IMR-90 (cell line): ENCODE data around the gene ISX. TPM values are rescaled to one million over a fixed set of nuclear protein-coding genes. Genes with fewer than 3 reads are reported as not detected.

Experiments used
- ATAC-seq: fragments of 200-7000 bp; cut with Tn5 transposase; 2 replicates; pipeline ENCODE4 v1.9.1; 2020; ENCODE audit warnings: low read depth, mild to moderate bottlenecking, moderate library complexity
- BruUV-seq: library from RNA; stranded (reverse); fragments of 400-500 nt; replicated peaks from 2 replicates; lab custom pipeline; 2021; lab: Mats Ljungman, UMichigan
- CTCF ChIA-PET: fragments of 300-600 bp; formaldehyde crosslinking; extraction: SDS; loops from one replicate; lab custom pipeline; 2021; ENCODE audit warnings: antibody characterized with exemption; lab: Yijun Ruan, JAX
- POLR2A ChIA-PET: fragments of 300-600 bp; sonication (Branson Sonifier 250); formaldehyde crosslinking; loops from one replicate; lab custom pipeline; 2022; ENCODE audit warnings: antibody characterized with exemption; ENCODE audit not compliant: unreplicated experiment; lab: Charles Lee
- DNase-seq: peaks from one replicate; pipeline ENCODE4 v3.0.0; 2013
- H2AFZ ChIP-seq: replicated peaks from 2 replicates; pipeline ENCODE3; 2013; ENCODE audit warnings: low read length, mild to moderate bottlenecking; ENCODE audit not compliant: poor library complexity
- H2AK5ac ChIP-seq: 2 replicates; pipeline ENCODE4 v1.6.1; 2013; ENCODE audit warnings: low read depth, low read length, inconsistent platforms
- H2AK9ac ChIP-seq: replicated peaks from 2 replicates; pipeline ENCODE3; 2013; ENCODE audit warnings: mild to moderate bottlenecking, low read depth, low read length, moderate library complexity; ENCODE audit not compliant: poor library complexity
- H2BK120ac ChIP-seq: 2 replicates; pipeline ENCODE4 v1.6.1; 2013; ENCODE audit warnings: low read depth, low read length, inconsistent platforms
- H2BK15ac ChIP-seq: 3 replicates; pipeline ENCODE4 v1.6.1; 2013; ENCODE audit warnings: low read depth, low read length, inconsistent platforms
- H2BK20ac ChIP-seq: 2 replicates; pipeline ENCODE4 v1.6.1; 2013; ENCODE audit warnings: low read depth, mild to moderate bottlenecking, inconsistent platforms, low read length, moderate library complexity
- H2BK5ac ChIP-seq: 2 replicates; pipeline ENCODE4 v1.6.1; 2013; ENCODE audit warnings: mild to moderate bottlenecking, low read depth, low read length, inconsistent platforms; ENCODE audit not compliant: poor library complexity, severe bottlenecking
- H3K14ac ChIP-seq: replicated peaks from 2 replicates; pipeline ENCODE4 v1.6.1; 2013; ENCODE audit warnings: low read depth, low read length, inconsistent platforms
- H3K18ac ChIP-seq: 2 replicates; pipeline ENCODE4 v1.6.1; 2013; ENCODE audit warnings: low read depth, low read length, control low read depth
- H3K23ac ChIP-seq: 2 replicates; pipeline ENCODE4 v1.6.1; 2013; ENCODE audit warnings: low read depth, low read length, inconsistent platforms
- H3K27ac ChIP-seq: 2 replicates; pipeline ENCODE4 v1.5.1; 2013; ENCODE audit warnings: mild to moderate bottlenecking, control low read depth, low read length; ENCODE audit not compliant: insufficient read depth
- H3K27me3 ChIP-seq: 2 replicates; pipeline ENCODE4 v1.6.1; 2013; ENCODE audit warnings: low read length; ENCODE audit not compliant: control insufficient read depth, insufficient read depth
- H3K36me3 ChIP-seq: 2 replicates; pipeline ENCODE4 v1.6.1; 2013; ENCODE audit warnings: low read length, mixed read lengths; ENCODE audit not compliant: control insufficient read depth, insufficient read depth
- H3K4ac ChIP-seq: 2 replicates; pipeline ENCODE4 v1.6.1; 2013; ENCODE audit warnings: low read depth, low read length, inconsistent platforms
- H3K4me1 ChIP-seq: 2 replicates; pipeline ENCODE4 v1.6.1; 2013; ENCODE audit warnings: low read length, mixed read lengths; ENCODE audit not compliant: control insufficient read depth, insufficient read depth
- H3K4me2 ChIP-seq: 2 replicates; pipeline ENCODE4 v1.6.1; 2013; ENCODE audit warnings: low read depth, mild to moderate bottlenecking, control low read depth, low read length, moderate library complexity
- H3K4me3 ChIP-seq: 2 replicates; pipeline ENCODE4 v1.5.1; 2013; ENCODE audit warnings: low read depth, mild to moderate bottlenecking, control low read depth, low read length, moderate library complexity; ENCODE audit not compliant: insufficient read depth
- H3K56ac ChIP-seq: 2 replicates; pipeline ENCODE4 v1.6.1; 2013; ENCODE audit warnings: low read length, inconsistent platforms; ENCODE audit not compliant: insufficient read depth; ENCODE audit errors: extremely low read depth
- H3K79me1 ChIP-seq, 2 experiments: 2 replicates each; pipeline ENCODE4 v1.6.1; 2013; ENCODE audit warnings: low read length in 2 of 2, inconsistent platforms in 1 of 2, low read depth in 1 of 2
- H3K9ac ChIP-seq: 2 replicates; pipeline ENCODE4 v1.6.1; 2013; ENCODE audit warnings: low read depth, low read length, control low read depth
- H3K9me1 ChIP-seq: 2 replicates; pipeline ENCODE4 v1.6.1; 2013; ENCODE audit warnings: low read length, inconsistent platforms; ENCODE audit not compliant: insufficient read depth
- H3K9me3 ChIP-seq: 2 replicates; pipeline ENCODE4 v1.6.1; 2013; ENCODE audit warnings: low read length; ENCODE audit not compliant: control insufficient read depth, insufficient read depth
- H4K20me1 ChIP-seq: 2 replicates; pipeline ENCODE4 v1.6.1; 2013; ENCODE audit warnings: low read length, inconsistent platforms; ENCODE audit not compliant: insufficient read depth
- H4K5ac ChIP-seq: 2 replicates; pipeline ENCODE4 v1.6.1; 2013; ENCODE audit warnings: mild to moderate bottlenecking, low read depth, low read length, control low read depth
- H4K8ac ChIP-seq, 2 experiments: 2 replicates each; pipeline ENCODE4 v1.6.1; 2013; ENCODE audit warnings: low read depth in 2 of 2, low read length in 2 of 2, control low read depth in 1 of 2, inconsistent platforms in 1 of 2
- H4K91ac ChIP-seq: 2 replicates; pipeline ENCODE4 v1.6.1; 2013; ENCODE audit warnings: low read depth, low read length, inconsistent platforms; ENCODE audit not compliant: insufficient read depth
- CEBPB ChIP-seq: IDR thresholded peaks from 2 replicates; pipeline ENCODE4 v1.6.1; 2012; ENCODE audit warnings: low read depth, low read length, improper control_type of control experiment
- CHD1 ChIP-seq: IDR thresholded peaks from 2 replicates; pipeline ENCODE4 v1.6.1; 2012; ENCODE audit warnings: low read depth, low read length, improper control_type of control experiment
- CTCF ChIP-seq: conservative IDR thresholded peaks from 2 replicates; pipeline ENCODE4 v1.5.1; 2012; ENCODE audit warnings: mild to moderate bottlenecking, low read depth, low read length, improper control_type of control experiment
- FOS ChIP-seq: fragments of 150-350 bp; IDR thresholded peaks from 2 replicates; pipeline ENCODE4 v1.6.1; 2016; ENCODE audit warnings: low read depth, low read length
- MAFK ChIP-seq: IDR thresholded peaks from 2 replicates; pipeline ENCODE4 v1.6.1; 2012; ENCODE audit warnings: low read depth, low read length, improper control_type of control experiment
- MXI1 ChIP-seq: IDR thresholded peaks from 2 replicates; pipeline ENCODE4 v1.6.1; 2012; ENCODE audit warnings: low read depth, mild to moderate bottlenecking, low read length, moderate library complexity, borderline replicate concordance
- NFE2L2 ChIP-seq: fragments of 150-350 bp; IDR thresholded peaks from 2 replicates; pipeline ENCODE4 v1.6.1; 2016; ENCODE audit warnings: low read depth, mild to moderate bottlenecking, low read length
- POLR2A ChIP-seq: IDR thresholded peaks from 2 replicates; pipeline ENCODE4 v1.6.1; 2012; ENCODE audit warnings: mild to moderate bottlenecking, low read depth, low read length
- RAD21 ChIP-seq: IDR thresholded peaks from 2 replicates; pipeline ENCODE4 v1.6.1; 2012; ENCODE audit warnings: low read length, improper control_type of control experiment
- RCOR1 ChIP-seq: IDR thresholded peaks from 2 replicates; pipeline ENCODE4 v1.6.1; 2012; ENCODE audit warnings: mild to moderate bottlenecking, low read length, improper control_type of control experiment; ENCODE audit not compliant: insufficient replicate concordance
- RFX5 ChIP-seq: IDR thresholded peaks from 2 replicates; pipeline ENCODE4 v1.8.0; 2012; ENCODE audit warnings: low read depth, mild to moderate bottlenecking, low read length, moderate library complexity
- SMC3 ChIP-seq: fragments of 150-350 bp; IDR thresholded peaks from 2 replicates; pipeline ENCODE4 v1.6.1; 2016; ENCODE audit warnings: low read depth, mild to moderate bottlenecking, antibody characterized with exemption, low read length, moderate library complexity
- WGBS, 2 experiments: methylation state at CpG; one replicate each; pipeline versions ENCODE4 v1.1.5 to v1.1.7; 2013; ENCODE audit warnings: missing lambda C conversion rate in 2 of 2; ENCODE audit not compliant: insufficient read length in 1 of 2; ENCODE audit errors: extremely low coverage in 2 of 2; 5-methylcytosine and 5-hydroxymethylcytosine counted together
- dilution Hi-C: fragments of 300-500 bp; cut with HindIII; formaldehyde crosslinking; loops from one replicate; pipeline ENCODE4 v1.14.3; 2018; ENCODE audit warnings: low sequenced_read_pairs; ENCODE audit not compliant: unreplicated experiment
- in situ Hi-C: fragments of 300-500 bp; cut with MboI; formaldehyde crosslinking; loops from 3 replicates; pipeline ENCODE4 v1.14.3; 2019; ENCODE audit warnings: low sequenced_read_pairs, inconsistent platforms, mixed read lengths
- intact Hi-C: fragments of 100-400 bp; cut with micrococcal nuclease; formaldehyde crosslinking; loops from 2 replicates; pipeline ENCODE4 v1.10.0; 2022
- polyA plus RNA-seq, 3 experiments: library from polyadenylated mRNA; depleted of rRNA; stranded (reverse); fragments of >200 nt; gene quantifications; 2 replicates each; pipeline ENCODE4 v1.2.3, GENCODE V29; 2012; ENCODE audit warnings: low replicate concordance in 1 of 3
- total RNA-seq: library from RNA; depleted of rRNA; stranded (reverse); fragments of >200 nt; gene quantifications from 2 replicates; pipeline ENCODE4 v1.2.3, GENCODE V29; 2012
- TF ChIP-seq, protein P1 (sequence below): fragments of 150-350 bp; IDR thresholded peaks from 2 replicates; pipeline ENCODE4 v1.6.1; 2016; ENCODE audit warnings: low read depth, mild to moderate bottlenecking, low read length, moderate library complexity, borderline replicate concordance
- TF ChIP-seq, protein P2 (sequence below): fragments of 150-350 bp; IDR thresholded peaks from 2 replicates; pipeline ENCODE4 v1.6.1; 2017; ENCODE audit warnings: mild to moderate bottlenecking, antibody characterized with exemption, low read length, low read depth

ISX gene
- total and polyA plus RNA-seq, 2 of the 4 experiments (the other 2 are of a cell fraction): not detected

DNA sequence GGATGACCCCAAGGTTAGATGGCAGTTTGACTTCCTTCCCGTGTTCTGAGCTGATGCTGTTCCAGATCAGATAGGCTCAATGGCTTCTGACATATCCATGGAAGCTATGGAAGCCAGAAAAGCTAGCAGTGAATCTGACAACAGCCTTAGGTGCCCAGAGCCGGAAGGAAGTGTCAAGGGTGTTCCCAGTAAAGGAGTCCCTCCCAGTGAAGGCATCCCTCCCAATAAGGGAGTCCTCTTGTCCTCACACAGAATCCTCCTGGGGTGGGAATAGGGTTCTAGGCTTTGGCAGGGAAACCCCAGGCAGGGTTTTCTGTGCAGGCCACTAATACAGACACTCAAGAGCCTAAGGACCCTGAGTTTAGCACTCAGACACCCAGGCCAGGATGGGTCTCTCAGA, 47.0 kb upstream of the ISX start:
- H2AK9ac ChIP-seq: no peak overlapping the region
- intact Hi-C loops: no loop called here
- TF ChIP-seq CTCF (no peak), NFE2L2 (no peak), SMC3 (no peak), RAD21 (no peak), POLR2A (no peak), MAFK (no peak), FOS (no peak), RFX5 (no peak), RCOR1 (no peak), CEBPB (no peak), CHD1 (no peak), MXI1 (no peak)
- TF ChIP-seq, protein P1, sequence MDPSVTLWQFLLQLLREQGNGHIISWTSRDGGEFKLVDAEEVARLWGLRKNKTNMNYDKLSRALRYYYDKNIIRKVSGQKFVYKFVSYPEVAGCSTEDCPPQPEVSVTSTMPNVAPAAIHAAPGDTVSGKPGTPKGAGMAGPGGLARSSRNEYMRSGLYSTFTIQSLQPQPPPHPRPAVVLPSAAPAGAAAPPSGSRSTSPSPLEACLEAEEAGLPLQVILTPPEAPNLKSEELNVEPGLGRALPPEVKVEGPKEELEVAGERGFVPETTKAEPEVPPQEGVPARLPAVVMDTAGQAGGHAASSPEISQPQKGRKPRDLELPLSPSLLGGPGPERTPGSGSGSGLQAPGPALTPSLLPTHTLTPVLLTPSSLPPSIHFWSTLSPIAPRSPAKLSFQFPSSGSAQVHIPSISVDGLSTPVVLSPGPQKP: no peak
- TF ChIP-seq, protein P2, sequence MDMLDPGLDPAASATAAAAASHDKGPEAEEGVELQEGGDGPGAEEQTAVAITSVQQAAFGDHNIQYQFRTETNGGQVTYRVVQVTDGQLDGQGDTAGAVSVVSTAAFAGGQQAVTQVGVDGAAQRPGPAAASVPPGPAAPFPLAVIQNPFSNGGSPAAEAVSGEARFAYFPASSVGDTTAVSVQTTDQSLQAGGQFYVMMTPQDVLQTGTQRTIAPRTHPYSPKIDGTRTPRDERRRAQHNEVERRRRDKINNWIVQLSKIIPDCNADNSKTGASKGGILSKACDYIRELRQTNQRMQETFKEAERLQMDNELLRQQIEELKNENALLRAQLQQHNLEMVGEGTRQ: no peak
- H3K4me1 ChIP-seq: no peaks in the 10 kb centered on the region
- no peak for DNase-seq
- in situ Hi-C loops: loop anchor here (25.0 kb wide), 1 partner anchor 1507 kb away; no protein-coding TSS in a partner anchor
- no peak overlapping the region for H3K23ac ChIP-seq
- H2BK5ac ChIP-seq: no peak overlapping the region
- no peak overlapping the region for H2BK15ac ChIP-seq
- H3K9me1 ChIP-seq: no peaks in the 10 kb centered on the region
- ChIA-PET POLR2A (no interaction called here), CTCF (no interaction called here)
- no peak overlapping the region for H4K91ac ChIP-seq
- no peaks in the 10 kb centered on the region for H4K20me1 ChIP-seq
- peaks cover 18% of the 10 kb centered on the region for H3K9me3 ChIP-seq
- no peak overlapping the region for H2AK5ac ChIP-seq
- H3K27me3 ChIP-seq: no peaks in the 10 kb centered on the region
- ATAC-seq: no peak
- H3K18ac ChIP-seq: no peak overlapping the region
- no peak overlapping the region for H2BK120ac ChIP-seq
- dilution Hi-C loops: no loop called here
- H2BK20ac ChIP-seq: no peak overlapping the region
- no peak overlapping the region for H3K27ac ChIP-seq
- no CpG with 5 or more reads among the region's 2 CpGs for WGBS, 2 experiments
- no peak overlapping the region for H3K4me2 ChIP-seq
- no peaks in the 10 kb centered on the region for H3K79me1 ChIP-seq
- H3K4ac ChIP-seq: no peak overlapping the region
- H2AFZ ChIP-seq: no peak overlapping the region
- no peak overlapping the region for H3K56ac ChIP-seq
- H3K36me3 ChIP-seq: no peaks in the 10 kb centered on the region
- H4K5ac ChIP-seq: no peak overlapping the region
- H3K4me3 ChIP-seq: no peak overlapping the region
- H3K9ac ChIP-seq: no peak overlapping the region
- no TSS peak for BruUV-seq
- H4K8ac ChIP-seq: no peak overlapping the region
- H3K14ac ChIP-seq: no peak overlapping the region
